GM23338 (cell line): ENCODE results near the gene AP3S1. TPM values are rescaled to one million over a fixed set of nuclear protein-coding genes. Genes with fewer than 3 reads are reported as not detected.

Experiments
- ATAC-seq: fragments of 200-7000 bp; cut with Tn5 transposase; 3 replicates; pipeline ENCODE4 v1.9.1; 2020
- DNase-seq: peaks from one replicate; pipeline ENCODE4 v3.0.0-alpha.2; 2015; ENCODE audit warnings: low spot score
- H2AFZ ChIP-seq: fragments of 200-600 bp; sonication (generic); 2 replicates; pipeline ENCODE4 v1.8.0; 2016; ENCODE audit warnings: antibody characterized with exemption, mild to moderate bottlenecking, moderate library complexity
- H3F3A ChIP-seq: fragments of 200-600 bp; sonication (generic); replicated peaks from 2 replicates; pipeline ENCODE4 v1.8.0; 2017; ENCODE audit warnings: antibody characterized with exemption, mixed run types, low read depth
- H3K27ac ChIP-seq: fragments of 200-600 bp; sonication (generic); 2 replicates; pipeline ENCODE4 v1.6.1; 2016; ENCODE audit warnings: low read depth
- H3K27me3 ChIP-seq: fragments of 200-600 bp; sonication (generic); 2 replicates; pipeline ENCODE4 v1.8.0; 2016; ENCODE audit warnings: mild to moderate bottlenecking, mixed run types, moderate library complexity; ENCODE audit not compliant: insufficient read depth
- H3K36me3 ChIP-seq: fragments of 200-600 bp; sonication (generic); 2 replicates; pipeline ENCODE4 v1.8.0; 2016; ENCODE audit warnings: mild to moderate bottlenecking; ENCODE audit not compliant: insufficient read depth
- H3K4me1 ChIP-seq: fragments of 200-600 bp; sonication (generic); 2 replicates; pipeline ENCODE4 v1.8.0; 2016; ENCODE audit warnings: mild to moderate bottlenecking, moderate library complexity; ENCODE audit not compliant: insufficient read depth
- H3K4me2 ChIP-seq: fragments of 200-600 bp; sonication (generic); 2 replicates; pipeline ENCODE4 v1.7.1; 2017; ENCODE audit warnings: mixed run types
- H3K4me3 ChIP-seq: fragments of 200-600 bp; sonication (generic); 2 replicates; pipeline ENCODE4 v1.6.1; 2016; ENCODE audit warnings: mixed run types
- H3K79me2 ChIP-seq: fragments of 200-600 bp; sonication (generic); replicated peaks from 2 replicates; pipeline ENCODE4 v1.8.0; 2017; ENCODE audit warnings: mild to moderate bottlenecking; ENCODE audit not compliant: insufficient read depth
- H3K9me2 ChIP-seq: fragments of 200-600 bp; sonication (generic); 2 replicates; pipeline ENCODE4 v1.8.0; 2017; ENCODE audit not compliant: insufficient read depth
- H4K20me1 ChIP-seq: fragments of 200-600 bp; sonication (generic); replicated peaks from 2 replicates; pipeline ENCODE4 v1.8.0; 2017; ENCODE audit warnings: mild to moderate bottlenecking; ENCODE audit not compliant: insufficient read depth
- H3K27ac Mint-ChIP-seq: 2 replicates; pipeline ENCODE4 v1.8.0; 2020; ENCODE audit warnings: inconsistent platforms, mild to moderate bottlenecking, moderate library complexity, mixed read lengths
- H3K27me3 Mint-ChIP-seq: 3 replicates; pipeline ENCODE4 v1.8.0; 2022; ENCODE audit warnings: low read depth, mild to moderate bottlenecking, moderate library complexity, mixed read lengths, inconsistent platforms; ENCODE audit not compliant: insufficient read depth, poor library complexity
- H3K36me3 Mint-ChIP-seq: 3 replicates; pipeline ENCODE4 v1.8.0; 2021; ENCODE audit warnings: low read depth, mild to moderate bottlenecking, inconsistent platforms, moderate library complexity, mixed read lengths
- H3K4me1 Mint-ChIP-seq: 3 replicates; pipeline ENCODE4 v1.8.0; 2020; ENCODE audit warnings: mild to moderate bottlenecking, inconsistent platforms, mixed read lengths
- H3K4me3 Mint-ChIP-seq: 3 replicates; pipeline ENCODE4 v1.8.0; 2021; ENCODE audit warnings: moderate library complexity, mild to moderate bottlenecking, inconsistent platforms, mixed read lengths
- H3K9me3 Mint-ChIP-seq: 3 replicates; pipeline ENCODE4 v1.8.0; 2020; ENCODE audit warnings: moderate library complexity, mild to moderate bottlenecking, inconsistent platforms, mixed read lengths
- CREB1 ChIP-seq: fragments of 250-450 bp; sonication (Bioruptor Pico); IDR thresholded peaks from 2 replicates; pipeline ENCODE4 v1.5.0; 2020; ENCODE audit warnings: low read depth, mild to moderate bottlenecking, moderate library complexity
- EZH2 ChIP-seq: fragments of 200-600 bp; sonication (generic); IDR thresholded peaks from one replicate; pipeline ENCODE4 v1.8.0; 2017; ENCODE audit warnings: antibody characterized with exemption, mild to moderate bottlenecking, low read depth; ENCODE audit not compliant: unreplicated experiment
- EZH2phosphoT487 ChIP-seq: fragments of 200-600 bp; sonication (generic); IDR thresholded peaks from one replicate; pipeline ENCODE4 v1.8.1; 2018; ENCODE audit warnings: antibody characterized with exemption; ENCODE audit not compliant: unreplicated experiment
- JUNB ChIP-seq: IDR thresholded peaks from one replicate; pipeline ENCODE4 v1.6.1; 2016; ENCODE audit warnings: antibody characterized with exemption; ENCODE audit not compliant: unreplicated experiment
- NANOG ChIP-seq: IDR thresholded peaks from 2 replicates; pipeline ENCODE4 v1.6.1; 2016; ENCODE audit warnings: antibody characterized with exemption, borderline replicate concordance
- POLR2AphosphoS5 ChIP-seq: IDR thresholded peaks from 2 replicates; pipeline ENCODE4 v1.6.1; 2016; ENCODE audit warnings: antibody characterized with exemption, low read depth
- STAT1 ChIP-seq: IDR thresholded peaks from one replicate; pipeline ENCODE4 v1.6.1; 2016; ENCODE audit warnings: antibody characterized with exemption; ENCODE audit not compliant: unreplicated experiment
- ZNF114 ChIP-seq: fragments of 250-450 bp; sonication (Bioruptor Pico); IDR thresholded peaks from 2 replicates; pipeline ENCODE4 v1.5.0; 2020; ENCODE audit warnings: mild to moderate bottlenecking, moderate library complexity
- ZNF331 ChIP-seq: fragments of 250-450 bp; sonication (Bioruptor Pico); IDR thresholded peaks from 2 replicates; pipeline ENCODE4 v1.5.0; 2020; ENCODE audit warnings: low read depth, mild to moderate bottlenecking, moderate library complexity
- polyA plus RNA-seq: library from polyadenylated mRNA; unstranded; fragments of >200 nt; fragmentation: Nextera tagmentation; extraction: Ambion mirVana; gene quantifications from 2 replicates; pipeline ENCODE4 v1.2.1, GENCODE V29; 2016
- total RNA-seq: library from RNA; depleted of rRNA; stranded (reverse); fragments of >200 nt; shearing (Covaris generic); gene quantifications from 2 replicates; pipeline ENCODE4 v1.2.3, GENCODE V29; 2014
- TF ChIP-seq, protein P1 (sequence below), 2 experiments: fragments of 200-600 bp in 1 of 2; sonication (generic) in 1 of 2; conservative IDR thresholded peaks; 2 replicates each; pipeline versions ENCODE4 v1.5.1 to v1.6.1; 2016 to 2017; ENCODE audit warnings: antibody characterized with exemption in 2 of 2, low read depth in 2 of 2, mild to moderate bottlenecking in 2 of 2, moderate library complexity in 1 of 2
- TF ChIP-seq, protein P2 (sequence below): fragments of 250-450 bp; sonication (Bioruptor Pico); IDR thresholded peaks from 2 replicates; pipeline ENCODE4 v1.5.0; 2020; ENCODE audit warnings: mild to moderate bottlenecking, moderate library complexity
- TF ChIP-seq, protein P3 (sequence below): IDR thresholded peaks from 2 replicates; pipeline ENCODE4 v1.6.1; 2016; ENCODE audit warnings: antibody characterized with exemption
- TF ChIP-seq, protein P4 (sequence below): IDR thresholded peaks from one replicate; pipeline ENCODE4 v1.6.1; 2018; ENCODE audit warnings: antibody characterized with exemption; ENCODE audit not compliant: unreplicated experiment

AP3S1 gene
- total and polyA plus RNA-seq, 2 experiments from 2014 or later, result 143 to 232 TPM

DNA sequence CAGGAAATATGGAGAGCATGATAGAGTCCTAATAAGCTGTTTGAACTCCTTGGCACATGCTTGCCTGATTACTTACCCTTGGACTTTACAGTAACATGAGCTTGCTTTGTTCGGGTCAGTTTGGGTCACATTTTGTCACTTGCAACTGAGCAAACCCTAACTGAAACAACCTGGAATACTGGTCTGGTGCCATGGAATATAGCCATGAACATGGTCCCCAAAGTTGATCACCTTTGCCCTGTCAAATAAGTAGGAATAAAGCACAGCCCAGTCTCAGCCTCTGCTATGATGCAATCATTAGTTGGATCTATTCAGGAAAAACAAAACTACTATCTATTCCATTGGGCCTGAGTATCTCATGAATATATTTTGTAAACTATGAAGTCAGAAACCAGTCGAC, 43.5 kb upstream of the AP3S1 start:
- DNase-seq (no peak), ATAC-seq (no peak)
- no peak overlapping the region for H3K27ac ChIP-seq
- no peaks in the 10 kb centered on the region for H3K4me1 Mint-ChIP-seq
- TF ChIP-seq NANOG (no peak), EZH2phosphoT487 (no peak), ZNF331 (CRISPR knock-in tag) (no peak), ZNF114 (CRISPR knock-in tag) (no peak), POLR2AphosphoS5 (no peak), EZH2 (no peak), JUNB (no peak), CREB1 (CRISPR knock-in tag) (no peak), STAT1 (no peak)
- TF ChIP-seq, protein P1, sequence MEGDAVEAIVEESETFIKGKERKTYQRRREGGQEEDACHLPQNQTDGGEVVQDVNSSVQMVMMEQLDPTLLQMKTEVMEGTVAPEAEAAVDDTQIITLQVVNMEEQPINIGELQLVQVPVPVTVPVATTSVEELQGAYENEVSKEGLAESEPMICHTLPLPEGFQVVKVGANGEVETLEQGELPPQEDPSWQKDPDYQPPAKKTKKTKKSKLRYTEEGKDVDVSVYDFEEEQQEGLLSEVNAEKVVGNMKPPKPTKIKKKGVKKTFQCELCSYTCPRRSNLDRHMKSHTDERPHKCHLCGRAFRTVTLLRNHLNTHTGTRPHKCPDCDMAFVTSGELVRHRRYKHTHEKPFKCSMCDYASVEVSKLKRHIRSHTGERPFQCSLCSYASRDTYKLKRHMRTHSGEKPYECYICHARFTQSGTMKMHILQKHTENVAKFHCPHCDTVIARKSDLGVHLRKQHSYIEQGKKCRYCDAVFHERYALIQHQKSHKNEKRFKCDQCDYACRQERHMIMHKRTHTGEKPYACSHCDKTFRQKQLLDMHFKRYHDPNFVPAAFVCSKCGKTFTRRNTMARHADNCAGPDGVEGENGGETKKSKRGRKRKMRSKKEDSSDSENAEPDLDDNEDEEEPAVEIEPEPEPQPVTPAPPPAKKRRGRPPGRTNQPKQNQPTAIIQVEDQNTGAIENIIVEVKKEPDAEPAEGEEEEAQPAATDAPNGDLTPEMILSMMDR (conservative IDR thresholded peaks at IDR 0.05; ENCODE audit: low read depth in 2 of 2), result no peak
- TF ChIP-seq, protein P2, sequence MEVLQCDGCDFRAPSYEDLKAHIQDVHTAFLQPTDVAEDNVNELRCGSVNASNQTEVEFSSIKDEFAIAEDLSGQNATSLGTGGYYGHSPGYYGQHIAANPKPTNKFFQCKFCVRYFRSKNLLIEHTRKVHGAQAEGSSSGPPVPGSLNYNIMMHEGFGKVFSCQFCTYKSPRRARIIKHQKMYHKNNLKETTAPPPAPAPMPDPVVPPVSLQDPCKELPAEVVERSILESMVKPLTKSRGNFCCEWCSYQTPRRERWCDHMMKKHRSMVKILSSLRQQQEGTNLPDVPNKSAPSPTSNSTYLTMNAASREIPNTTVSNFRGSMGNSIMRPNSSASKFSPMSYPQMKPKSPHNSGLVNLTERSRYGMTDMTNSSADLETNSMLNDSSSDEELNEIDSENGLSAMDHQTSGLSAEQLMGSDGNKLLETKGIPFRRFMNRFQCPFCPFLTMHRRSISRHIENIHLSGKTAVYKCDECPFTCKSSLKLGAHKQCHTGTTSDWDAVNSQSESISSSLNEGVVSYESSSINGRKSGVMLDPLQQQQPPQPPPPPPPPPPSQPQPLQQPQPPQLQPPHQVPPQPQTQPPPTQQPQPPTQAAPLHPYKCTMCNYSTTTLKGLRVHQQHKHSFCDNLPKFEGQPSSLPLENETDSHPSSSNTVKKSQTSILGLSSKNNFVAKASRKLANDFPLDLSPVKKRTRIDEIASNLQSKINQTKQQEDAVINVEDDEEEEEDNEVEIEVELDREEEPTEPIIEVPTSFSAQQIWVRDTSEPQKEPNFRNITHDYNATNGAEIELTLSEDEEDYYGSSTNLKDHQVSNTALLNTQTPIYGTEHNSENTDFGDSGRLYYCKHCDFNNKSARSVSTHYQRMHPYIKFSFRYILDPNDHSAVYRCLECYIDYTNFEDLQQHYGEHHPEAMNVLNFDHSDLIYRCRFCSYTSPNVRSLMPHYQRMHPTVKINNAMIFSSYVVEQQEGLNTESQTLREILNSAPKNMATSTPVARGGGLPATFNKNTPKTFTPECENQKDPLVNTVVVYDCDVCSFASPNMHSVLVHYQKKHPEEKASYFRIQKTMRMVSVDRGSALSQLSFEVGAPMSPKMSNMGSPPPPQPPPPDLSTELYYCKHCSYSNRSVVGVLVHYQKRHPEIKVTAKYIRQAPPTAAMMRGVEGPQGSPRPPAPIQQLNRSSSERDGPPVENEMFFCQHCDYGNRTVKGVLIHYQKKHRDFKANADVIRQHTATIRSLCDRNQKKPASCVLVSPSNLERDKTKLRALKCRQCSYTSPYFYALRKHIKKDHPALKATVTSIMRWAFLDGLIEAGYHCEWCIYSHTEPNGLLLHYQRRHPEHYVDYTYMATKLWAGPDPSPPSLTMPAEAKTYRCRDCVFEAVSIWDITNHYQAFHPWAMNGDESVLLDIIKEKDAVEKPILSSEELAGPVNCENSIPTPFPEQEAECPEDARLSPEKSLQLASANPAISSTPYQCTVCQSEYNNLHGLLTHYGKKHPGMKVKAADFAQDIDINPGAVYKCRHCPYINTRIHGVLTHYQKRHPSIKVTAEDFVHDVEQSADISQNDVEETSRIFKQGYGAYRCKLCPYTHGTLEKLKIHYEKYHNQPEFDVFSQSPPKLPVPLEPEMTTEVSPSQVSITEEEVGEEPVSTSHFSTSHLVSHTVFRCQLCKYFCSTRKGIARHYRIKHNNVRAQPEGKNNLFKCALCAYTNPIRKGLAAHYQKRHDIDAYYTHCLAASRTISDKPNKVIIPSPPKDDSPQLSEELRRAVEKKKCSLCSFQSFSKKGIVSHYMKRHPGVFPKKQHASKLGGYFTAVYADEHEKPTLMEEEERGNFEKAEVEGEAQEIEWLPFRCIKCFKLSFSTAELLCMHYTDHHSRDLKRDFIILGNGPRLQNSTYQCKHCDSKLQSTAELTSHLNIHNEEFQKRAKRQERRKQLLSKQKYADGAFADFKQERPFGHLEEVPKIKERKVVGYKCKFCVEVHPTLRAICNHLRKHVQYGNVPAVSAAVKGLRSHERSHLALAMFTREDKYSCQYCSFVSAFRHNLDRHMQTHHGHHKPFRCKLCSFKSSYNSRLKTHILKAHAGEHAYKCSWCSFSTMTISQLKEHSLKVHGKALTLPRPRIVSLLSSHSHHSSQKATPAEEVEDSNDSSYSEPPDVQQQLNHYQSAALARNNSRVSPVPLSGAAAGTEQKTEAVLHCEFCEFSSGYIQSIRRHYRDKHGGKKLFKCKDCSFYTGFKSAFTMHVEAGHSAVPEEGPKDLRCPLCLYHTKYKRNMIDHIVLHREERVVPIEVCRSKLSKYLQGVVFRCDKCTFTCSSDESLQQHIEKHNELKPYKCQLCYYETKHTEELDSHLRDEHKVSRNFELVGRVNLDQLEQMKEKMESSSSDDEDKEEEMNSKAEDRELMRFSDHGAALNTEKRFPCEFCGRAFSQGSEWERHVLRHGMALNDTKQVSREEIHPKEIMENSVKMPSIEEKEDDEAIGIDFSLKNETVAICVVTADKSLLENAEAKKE (CRISPR knock-in tag), result no peak
- TF ChIP-seq, protein P3, sequence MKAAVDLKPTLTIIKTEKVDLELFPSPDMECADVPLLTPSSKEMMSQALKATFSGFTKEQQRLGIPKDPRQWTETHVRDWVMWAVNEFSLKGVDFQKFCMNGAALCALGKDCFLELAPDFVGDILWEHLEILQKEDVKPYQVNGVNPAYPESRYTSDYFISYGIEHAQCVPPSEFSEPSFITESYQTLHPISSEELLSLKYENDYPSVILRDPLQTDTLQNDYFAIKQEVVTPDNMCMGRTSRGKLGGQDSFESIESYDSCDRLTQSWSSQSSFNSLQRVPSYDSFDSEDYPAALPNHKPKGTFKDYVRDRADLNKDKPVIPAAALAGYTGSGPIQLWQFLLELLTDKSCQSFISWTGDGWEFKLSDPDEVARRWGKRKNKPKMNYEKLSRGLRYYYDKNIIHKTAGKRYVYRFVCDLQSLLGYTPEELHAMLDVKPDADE, result no peak
- TF ChIP-seq, protein P4, sequence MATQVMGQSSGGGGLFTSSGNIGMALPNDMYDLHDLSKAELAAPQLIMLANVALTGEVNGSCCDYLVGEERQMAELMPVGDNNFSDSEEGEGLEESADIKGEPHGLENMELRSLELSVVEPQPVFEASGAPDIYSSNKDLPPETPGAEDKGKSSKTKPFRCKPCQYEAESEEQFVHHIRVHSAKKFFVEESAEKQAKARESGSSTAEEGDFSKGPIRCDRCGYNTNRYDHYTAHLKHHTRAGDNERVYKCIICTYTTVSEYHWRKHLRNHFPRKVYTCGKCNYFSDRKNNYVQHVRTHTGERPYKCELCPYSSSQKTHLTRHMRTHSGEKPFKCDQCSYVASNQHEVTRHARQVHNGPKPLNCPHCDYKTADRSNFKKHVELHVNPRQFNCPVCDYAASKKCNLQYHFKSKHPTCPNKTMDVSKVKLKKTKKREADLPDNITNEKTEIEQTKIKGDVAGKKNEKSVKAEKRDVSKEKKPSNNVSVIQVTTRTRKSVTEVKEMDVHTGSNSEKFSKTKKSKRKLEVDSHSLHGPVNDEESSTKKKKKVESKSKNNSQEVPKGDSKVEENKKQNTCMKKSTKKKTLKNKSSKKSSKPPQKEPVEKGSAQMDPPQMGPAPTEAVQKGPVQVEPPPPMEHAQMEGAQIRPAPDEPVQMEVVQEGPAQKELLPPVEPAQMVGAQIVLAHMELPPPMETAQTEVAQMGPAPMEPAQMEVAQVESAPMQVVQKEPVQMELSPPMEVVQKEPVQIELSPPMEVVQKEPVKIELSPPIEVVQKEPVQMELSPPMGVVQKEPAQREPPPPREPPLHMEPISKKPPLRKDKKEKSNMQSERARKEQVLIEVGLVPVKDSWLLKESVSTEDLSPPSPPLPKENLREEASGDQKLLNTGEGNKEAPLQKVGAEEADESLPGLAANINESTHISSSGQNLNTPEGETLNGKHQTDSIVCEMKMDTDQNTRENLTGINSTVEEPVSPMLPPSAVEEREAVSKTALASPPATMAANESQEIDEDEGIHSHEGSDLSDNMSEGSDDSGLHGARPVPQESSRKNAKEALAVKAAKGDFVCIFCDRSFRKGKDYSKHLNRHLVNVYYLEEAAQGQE, result no peak
- H3F3A ChIP-seq, result no peaks in the 10 kb centered on the region
- H3K36me3 ChIP-seq, result no peaks in the 10 kb centered on the region
- no peak overlapping the region for H3K4me2 ChIP-seq
- H3K4me3 ChIP-seq, result no peak overlapping the region
- H3K27ac Mint-ChIP-seq, result no peak overlapping the region
- H3K9me2 ChIP-seq, result no peaks in the 10 kb centered on the region
- H2AFZ ChIP-seq, result 0 out of 2 replicates have a peak overlapping the region, but pooled peaks have one; percentile 10
- H3K4me3 Mint-ChIP-seq, result no peak overlapping the region
- no peaks in the 10 kb centered on the region for H3K27me3 Mint-ChIP-seq
- no peaks in the 10 kb centered on the region for H4K20me1 ChIP-seq
- no peaks in the 10 kb centered on the region for H3K9me3 Mint-ChIP-seq
- no peaks in the 10 kb centered on the region for H3K79me2 ChIP-seq
- H3K27me3 ChIP-seq, result no peaks in the 10 kb centered on the region
- H3K4me1 ChIP-seq, result no peaks in the 10 kb centered on the region
- no peaks in the 10 kb centered on the region for H3K36me3 Mint-ChIP-seq
